PC-3 (cell line): ENCODE results near the gene ZNF366. TPM values are rescaled to one million over a fixed set of nuclear protein-coding genes. Genes with fewer than 3 reads are reported as not detected.

Source experiments
- ATAC-seq: fragments of 200-7000 bp; cut with Tn5 transposase; 2 replicates; pipeline ENCODE4 v1.9.1; 2020; ENCODE audit warnings: mild to moderate bottlenecking, moderate library complexity
- BruUV-seq: library from RNA; stranded (reverse); fragments of 400-500 nt; replicated peaks from 2 replicates; lab custom pipeline; 2021; lab: Mats Ljungman, UMichigan
- CTCF ChIA-PET: fragments of 300-600 bp; sonication (Branson Sonifier 250); formaldehyde crosslinking; loops from one replicate; lab custom pipeline; 2022; ENCODE audit warnings: antibody characterized with exemption; lab: Charles Lee
- POLR2A ChIA-PET: fragments of 300-600 bp; sonication (Branson Sonifier 250); formaldehyde crosslinking; loops from one replicate; lab custom pipeline; 2022; ENCODE audit warnings: antibody characterized with exemption; ENCODE audit not compliant: unreplicated experiment; lab: Charles Lee
- DNase-seq: peaks from one replicate; pipeline ENCODE4 v3.0.0-alpha.2; 2015
- H2AFZ ChIP-seq: fragments of 300-600 bp; sonication (generic); 2 replicates; pipeline ENCODE4 v1.6.0; 2016; ENCODE audit warnings: antibody characterized with exemption, low read length
- H3F3A ChIP-seq: fragments of 300-600 bp; sonication (generic); one replicate; pipeline ENCODE4 v1.6.0; 2017; ENCODE audit warnings: antibody characterized with exemption, low read length, control low read depth, mild to moderate bottlenecking; ENCODE audit not compliant: unreplicated experiment
- H3K27ac ChIP-seq: fragments of 300-600 bp; sonication (generic); 2 replicates; pipeline ENCODE4 v1.5.1; 2016; ENCODE audit warnings: mild to moderate bottlenecking, low read length
- H3K27me3 ChIP-seq: fragments of 300-600 bp; sonication (generic); 2 replicates; pipeline ENCODE4 v1.6.1; 2016; ENCODE audit warnings: low read length, mixed read lengths
- H3K36me3 ChIP-seq: fragments of 300-600 bp; sonication (generic); 2 replicates; pipeline ENCODE4 v1.6.1; 2016; ENCODE audit warnings: low read depth, mixed run types, low read length, mixed read lengths
- H3K4me1 ChIP-seq: fragments of 300-600 bp; sonication (generic); 2 replicates; pipeline ENCODE4 v1.5.1; 2016; ENCODE audit warnings: low read length; ENCODE audit not compliant: insufficient read depth
- H3K4me2 ChIP-seq: fragments of 300-600 bp; sonication (generic); 2 replicates; pipeline ENCODE4 v1.6.0; 2016; ENCODE audit warnings: low read length
- H3K4me3 ChIP-seq: fragments of 300-600 bp; sonication (generic); 2 replicates; pipeline ENCODE4 v1.5.1; 2016; ENCODE audit warnings: mild to moderate bottlenecking, low read length, mixed read lengths
- H3K79me2 ChIP-seq: fragments of 300-600 bp; sonication (generic); 2 replicates; pipeline ENCODE4 v1.6.1; 2017; ENCODE audit warnings: low read length, mixed read lengths
- H3K9ac ChIP-seq: fragments of 300-600 bp; sonication (generic); 2 replicates; pipeline ENCODE4 v1.6.0; 2016; ENCODE audit warnings: mild to moderate bottlenecking, low read length
- H3K9me2 ChIP-seq: fragments of 300-600 bp; sonication (generic); replicated peaks from 2 replicates; pipeline ENCODE4 v1.6.1; 2016; ENCODE audit warnings: mixed run types, low read length, mixed read lengths
- H3K9me3 ChIP-seq: fragments of 300-600 bp; sonication (generic); 2 replicates; pipeline ENCODE4 v1.6.1; 2016; ENCODE audit warnings: low read length, mixed read lengths
- H4K20me1 ChIP-seq: fragments of 300-600 bp; sonication (generic); 2 replicates; pipeline ENCODE4 v1.6.1; 2016; ENCODE audit warnings: low read length, mixed read lengths
- CTCF ChIP-seq: fragments of 300-600 bp; sonication (generic); conservative IDR thresholded peaks from 2 replicates; pipeline ENCODE4 v1.5.1; 2017; ENCODE audit warnings: antibody characterized with exemption, low read depth, mild to moderate bottlenecking, low read length
- EZH2 ChIP-seq: fragments of 300-600 bp; sonication (generic); IDR thresholded peaks from one replicate; pipeline ENCODE4 v1.6.1; 2017; ENCODE audit warnings: antibody characterized with exemption, mild to moderate bottlenecking, low read length; ENCODE audit not compliant: unreplicated experiment
- EZH2phosphoT487 ChIP-seq: fragments of 300-600 bp; sonication (generic); IDR thresholded peaks from 2 replicates; pipeline ENCODE4 v1.6.1; 2018; ENCODE audit warnings: mild to moderate bottlenecking, antibody characterized with exemption, low read length, borderline replicate concordance
- intact Hi-C: fragments of 100-400 bp; cut with micrococcal nuclease; formaldehyde crosslinking; loops from 2 replicates; pipeline ENCODE4 v1.9.0; 2023
- total RNA-seq: library from RNA; depleted of rRNA; stranded (reverse); fragments of >200 nt; gene quantifications from 2 replicates; pipeline ENCODE4 v1.2.3, GENCODE V29; 2014

Gene ZNF366
- total RNA-seq, 1 experiment from 2014 or later = not detected

- no peak overlapping the region for H3K9ac ChIP-seq
- H3K27ac ChIP-seq = no peak overlapping the region
- no peak overlapping the region for H3K4me3 ChIP-seq
- H3K4me2 ChIP-seq = no peak overlapping the region
- no peaks in the 10 kb centered on the region for H3F3A ChIP-seq
- CTCF ChIA-PET = no interaction called here
- no peak for DNase-seq
- no peaks in the 10 kb centered on the region for H3K79me2 ChIP-seq
- no peak for ATAC-seq
- H3K36me3 ChIP-seq = no peaks in the 10 kb centered on the region
- intact Hi-C loops = no loop called here
- no peaks in the 10 kb centered on the region; the same call in 1 of the 2 replicates for H3K4me1 ChIP-seq
- no peaks in the 10 kb centered on the region for H4K20me1 ChIP-seq
- no peak overlapping the region for H2AFZ ChIP-seq
- no peaks in the 10 kb centered on the region for H3K27me3 ChIP-seq
- POLR2A ChIA-PET = no interaction called here
- H3K9me2 ChIP-seq = no peaks in the 10 kb centered on the region
- no peak for TF ChIP-seq CTCF
- TF ChIP-seq EZH2 = no peak
- TF ChIP-seq EZH2phosphoT487 = no peak
- no TSS peak for BruUV-seq
- H3K9me3 ChIP-seq = no peaks in the 10 kb centered on the region
Measured at GRCh38 chr5:72460413-72460812, 46.8 kb downstream of the ZNF366 start.

- H3K27ac ChIP-seq = no peak overlapping the region
- H3K36me3 ChIP-seq = no peaks in the 10 kb centered on the region
- no peaks in the 10 kb centered on the region for H3K9me3 ChIP-seq
- no peaks in the 10 kb centered on the region for H3F3A ChIP-seq
- H2AFZ ChIP-seq = no peak overlapping the region
- DNase-seq (no peak), ATAC-seq (no peak)
- POLR2A ChIA-PET = no interaction called here
- H3K79me2 ChIP-seq = no peaks in the 10 kb centered on the region
- H3K9ac ChIP-seq = no peak overlapping the region
- H3K27me3 ChIP-seq = no peaks in the 10 kb centered on the region
- CTCF ChIA-PET = no interaction called here
- intact Hi-C loops = no loop called here
- no peaks in the 10 kb centered on the region for H4K20me1 ChIP-seq
- H3K4me1 ChIP-seq = no peaks in the 10 kb centered on the region; the same call in 1 of the 2 replicates
- no TSS peak for BruUV-seq
- TF ChIP-seq CTCF (no peak), EZH2 (no peak), EZH2phosphoT487 (no peak)
- H3K4me3 ChIP-seq = no peak overlapping the region
- H3K9me2 ChIP-seq = no peaks in the 10 kb centered on the region
- H3K4me2 ChIP-seq = no peak overlapping the region
Measured at GRCh38 chr5:72459913-72460312, 47.3 kb downstream of the ZNF366 start.

- H3K9me3 ChIP-seq = no peaks in the 10 kb centered on the region
- H3K79me2 ChIP-seq = no peaks in the 10 kb centered on the region
- no peaks in the 10 kb centered on the region; the same call in 1 of the 2 replicates for H3K4me1 ChIP-seq
- no peaks in the 10 kb centered on the region for H4K20me1 ChIP-seq
- TF ChIP-seq CTCF (no peak), EZH2 (no peak), EZH2phosphoT487 (no peak)
- DNase-seq (no peak), ATAC-seq (no peak)
- H2AFZ ChIP-seq = no peak overlapping the region
- no peak overlapping the region for H3K4me3 ChIP-seq
- ChIA-PET CTCF (no interaction called here), POLR2A (no interaction called here)
- H3K27ac ChIP-seq = no peak overlapping the region
- H3K4me2 ChIP-seq = no peak overlapping the region
- H3K27me3 ChIP-seq = no peaks in the 10 kb centered on the region
- no peaks in the 10 kb centered on the region for H3K36me3 ChIP-seq
- H3K9me2 ChIP-seq = no peaks in the 10 kb centered on the region
- no peak overlapping the region for H3K9ac ChIP-seq
- H3F3A ChIP-seq = no peaks in the 10 kb centered on the region
- BruUV-seq = no TSS peak
- intact Hi-C loops = no loop called here
Measured at GRCh38 chr5:72459089-72459661, 48.0 kb downstream of the ZNF366 start.
